ENCODE data around the gene FYN.

DNA sequence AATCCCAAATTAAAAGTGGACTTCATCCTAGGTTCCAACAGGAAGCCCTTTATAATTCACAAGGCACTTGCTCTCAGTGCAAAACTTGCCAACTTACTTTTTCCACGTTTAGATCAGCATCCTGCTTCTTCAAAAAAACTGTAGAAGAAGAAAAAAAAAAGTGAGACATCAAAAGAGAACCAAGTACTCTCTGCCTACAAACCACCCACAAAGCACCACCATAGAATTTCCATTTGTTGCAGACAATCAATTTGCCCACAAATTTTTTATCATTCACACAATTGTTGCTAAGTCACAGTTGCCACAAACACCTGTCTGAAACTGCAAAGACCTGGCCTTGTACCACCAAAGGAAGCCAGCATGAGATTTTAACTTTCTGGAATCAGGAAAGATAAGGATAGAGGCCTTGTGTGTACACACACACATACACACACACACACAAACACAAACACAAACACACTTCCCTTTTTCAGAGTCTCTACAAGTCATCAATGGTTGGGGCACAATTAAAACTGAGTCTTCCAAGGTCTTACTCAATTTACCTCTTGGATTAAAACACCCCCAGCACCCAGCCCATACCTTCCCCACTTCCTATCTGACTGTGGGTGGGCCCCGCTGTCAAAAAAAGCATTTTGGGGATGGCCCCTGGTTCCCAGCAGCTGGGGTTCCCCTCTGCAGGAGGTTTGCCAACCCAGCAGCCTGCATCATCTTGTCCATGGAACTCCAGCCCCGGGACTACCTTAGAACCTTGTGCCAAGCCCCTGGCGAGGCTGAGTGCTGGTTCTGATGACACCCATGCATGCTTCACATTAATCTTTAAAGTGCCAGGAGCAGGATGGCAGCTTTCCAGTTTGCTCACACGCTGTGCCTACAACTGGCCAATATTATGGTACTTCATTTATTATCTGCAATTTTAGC, 26.5 kb downstream of the FYN start:
- TF ChIP-seq POLR2A (IDR thresholded peaks at IDR 0.05; ENCODE audit: extremely low read depth, insufficient read length) = no peak
- TF ChIP-seq, protein P1, sequence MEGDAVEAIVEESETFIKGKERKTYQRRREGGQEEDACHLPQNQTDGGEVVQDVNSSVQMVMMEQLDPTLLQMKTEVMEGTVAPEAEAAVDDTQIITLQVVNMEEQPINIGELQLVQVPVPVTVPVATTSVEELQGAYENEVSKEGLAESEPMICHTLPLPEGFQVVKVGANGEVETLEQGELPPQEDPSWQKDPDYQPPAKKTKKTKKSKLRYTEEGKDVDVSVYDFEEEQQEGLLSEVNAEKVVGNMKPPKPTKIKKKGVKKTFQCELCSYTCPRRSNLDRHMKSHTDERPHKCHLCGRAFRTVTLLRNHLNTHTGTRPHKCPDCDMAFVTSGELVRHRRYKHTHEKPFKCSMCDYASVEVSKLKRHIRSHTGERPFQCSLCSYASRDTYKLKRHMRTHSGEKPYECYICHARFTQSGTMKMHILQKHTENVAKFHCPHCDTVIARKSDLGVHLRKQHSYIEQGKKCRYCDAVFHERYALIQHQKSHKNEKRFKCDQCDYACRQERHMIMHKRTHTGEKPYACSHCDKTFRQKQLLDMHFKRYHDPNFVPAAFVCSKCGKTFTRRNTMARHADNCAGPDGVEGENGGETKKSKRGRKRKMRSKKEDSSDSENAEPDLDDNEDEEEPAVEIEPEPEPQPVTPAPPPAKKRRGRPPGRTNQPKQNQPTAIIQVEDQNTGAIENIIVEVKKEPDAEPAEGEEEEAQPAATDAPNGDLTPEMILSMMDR (IDR thresholded peaks at IDR 0.05; ENCODE audit: low read depth, low read length) = no peak
